Activated naive CD4-positive, alpha-beta T cell treated with anti-CD3 and anti-CD28 coated beads, Interleukin-2, amount 50 U/mL, for 72 hours (primary cell): ENCODE measurements around the gene EEIG1. TPM values are rescaled to one million over a fixed set of nuclear protein-coding genes. Genes with fewer than 3 reads are reported as not detected.
"Not testable (repeated sequence)": the region's sequence is repeated elsewhere in the genome, so short reads cannot be mapped to it uniquely, and the experiment has no call there.

Experiments used
- ATAC-seq, 2 donors: fragments of 150-1000 bp; cut with Tn5 transposase; 2 replicates each; pipeline ENCODE4 v1.10.0; 2021; ENCODE audit warnings: mild to moderate bottlenecking in 2 of 2, moderate library complexity in 2 of 2
- DNase-seq, 2 donors: peaks; one replicate each; pipeline ENCODE4 v3.0.0; 2021 to 2022; ENCODE audit warnings: low spot score in 2 of 2
- H3K27ac Mint-ChIP-seq, 2 donors: one replicate each; pipeline ENCODE4 v1.8.0; 2022; ENCODE audit warnings: mild to moderate bottlenecking in 2 of 2, mixed read lengths in 2 of 2
- H3K36me3 Mint-ChIP-seq, 2 donors: one replicate each; pipeline ENCODE4 v1.8.0; 2022; ENCODE audit warnings: mixed read lengths in 2 of 2
- H3K9me3 Mint-ChIP-seq, 2 donors: one replicate each; pipeline ENCODE4 v1.8.0; 2022; ENCODE audit warnings: mixed read lengths in 2 of 2
- total RNA-seq, 2 donors: library from RNA; stranded (reverse); gene quantifications; one replicate each; pipeline ENCODE4 v1.2.3, GENCODE V29; 2022

EEIG1 gene
- total RNA-seq: 10 to 100 TPM; 63.1 to 96.5 TPM

DNA sequence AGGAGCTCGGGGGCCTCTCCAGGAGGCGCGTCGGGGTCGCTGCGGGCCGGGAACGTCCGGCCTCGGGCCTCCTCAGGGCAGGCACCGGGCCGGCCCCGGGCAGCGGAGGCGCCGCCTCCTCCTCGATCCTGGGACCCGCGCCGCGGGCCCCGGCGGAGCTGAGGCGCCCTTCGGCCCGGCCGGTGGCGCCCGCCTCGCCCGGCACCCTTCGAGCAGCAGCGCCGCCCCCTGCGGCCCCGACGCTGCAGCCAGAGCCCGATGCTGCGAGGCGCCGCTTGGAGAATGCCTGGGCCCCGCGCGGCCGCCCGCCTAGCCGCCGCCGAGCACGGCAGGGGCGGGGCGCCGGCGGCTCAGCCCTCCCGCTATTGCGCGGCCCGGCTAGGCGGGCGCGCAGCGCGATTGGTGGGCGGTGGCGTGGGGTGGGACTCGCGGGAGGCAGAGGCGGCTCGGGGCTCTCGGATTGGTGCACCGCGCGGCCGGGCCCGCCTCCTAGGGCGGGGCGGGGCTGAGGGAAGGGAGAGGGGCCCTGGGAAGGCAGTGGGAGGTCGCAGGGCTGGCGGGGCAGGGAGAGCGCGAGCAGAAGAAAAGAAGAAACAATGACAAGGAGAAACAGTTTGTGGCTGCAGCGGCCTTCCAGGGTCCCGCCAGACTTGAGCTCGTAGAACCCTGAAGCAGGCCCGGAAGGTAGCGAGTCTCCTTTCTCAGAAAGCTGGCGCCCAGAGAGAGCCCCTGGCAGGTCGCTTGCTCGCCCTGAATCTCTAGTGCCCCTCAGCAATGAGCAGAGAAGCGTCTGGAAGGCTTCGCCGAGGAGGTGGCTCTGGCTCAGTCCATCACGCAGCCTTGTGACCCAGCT is at the start of gene EEIG1:
TSS of gene EEIG1 (minus strand) at position 284 of the 853 bp plus-strand sequence. CDS start 852 bp downstream, outside the sequence.
- Mint-ChIP-seq H3K27ac (peak within 1 kb of the TSS; percentile 93 to 94), H3K9me3 (no peaks in the 10 kb centered on the region), H3K36me3 (peaks cover 26 to 30% of the 10 kb centered on the region in 2 donors)
- peak; percentile 84 to 90 for ATAC-seq
- DNase-seq: peak; percentile 96 to 99

DNA sequence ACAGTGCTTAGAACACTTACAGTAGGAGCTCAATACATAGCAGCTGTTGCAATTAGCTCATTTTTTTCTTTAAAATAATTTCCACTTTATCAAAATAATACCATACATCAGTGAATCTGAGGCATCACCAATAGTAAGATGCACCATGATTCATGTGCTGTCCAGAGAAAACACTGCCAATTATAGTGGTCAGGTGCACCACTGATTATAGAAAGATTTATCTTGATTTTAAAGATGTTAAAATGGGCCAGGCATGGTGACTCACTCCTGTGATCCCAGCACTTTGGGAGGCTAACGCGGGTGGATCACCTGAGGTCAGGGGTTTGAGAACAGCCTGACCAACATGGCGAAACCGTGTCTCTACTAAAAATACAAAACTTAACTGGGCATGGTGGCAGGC is 46.9 kb upstream of the EEIG1 start:
- Mint-ChIP-seq H3K9me3 (no peaks in the 10 kb centered on the region), H3K27ac (peak overlapping the region; percentile 98), H3K36me3 (no peaks in the 10 kb centered on the region)
- no peak for ATAC-seq
- no peak for DNase-seq

DNA sequence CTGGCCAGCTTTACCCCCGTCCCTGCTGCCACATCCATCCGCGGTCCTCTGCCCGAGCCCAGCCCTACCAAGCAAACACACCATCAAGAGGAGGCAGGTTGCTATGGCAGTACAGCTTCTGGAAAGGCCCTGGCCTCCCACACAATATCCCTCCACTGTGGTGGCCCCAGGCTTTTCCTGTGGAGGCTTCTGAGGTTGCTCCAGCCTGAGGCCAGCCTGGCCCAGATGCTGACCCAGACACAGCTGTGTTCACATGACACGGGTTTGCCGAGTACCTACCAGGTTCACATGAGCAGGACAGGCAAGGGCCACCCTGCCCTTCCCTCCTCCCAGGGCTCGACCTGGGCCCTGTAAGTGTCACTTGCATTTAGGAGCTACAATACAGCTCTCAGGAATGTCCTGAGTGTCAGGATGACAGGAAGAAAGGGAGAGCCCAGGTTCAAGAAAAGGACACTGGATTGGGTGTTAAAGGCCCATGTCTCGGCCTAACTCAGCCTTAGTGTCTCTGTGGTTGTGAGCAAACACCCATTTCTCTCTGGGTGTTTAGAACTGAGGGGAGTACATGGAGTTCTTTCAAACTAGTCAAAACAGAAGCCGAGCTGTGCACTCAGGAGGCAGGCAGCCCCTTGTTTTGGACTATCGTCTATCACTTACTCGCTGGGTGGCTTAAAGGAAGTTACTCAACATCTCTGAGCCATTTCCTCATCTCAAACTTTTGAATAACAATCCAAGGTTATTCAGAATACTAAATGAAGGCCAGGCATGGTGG is 46.2 kb upstream of the EEIG1 start:
- DNase-seq (peak; percentile 60 to 72), ATAC-seq (peak; percentile 68 to 72)
- H3K36me3 Mint-ChIP-seq: no peaks in the 10 kb centered on the region
- no peaks in the 10 kb centered on the region for H3K9me3 Mint-ChIP-seq
- peak overlapping the region; percentile 98 for H3K27ac Mint-ChIP-seq

DNA sequence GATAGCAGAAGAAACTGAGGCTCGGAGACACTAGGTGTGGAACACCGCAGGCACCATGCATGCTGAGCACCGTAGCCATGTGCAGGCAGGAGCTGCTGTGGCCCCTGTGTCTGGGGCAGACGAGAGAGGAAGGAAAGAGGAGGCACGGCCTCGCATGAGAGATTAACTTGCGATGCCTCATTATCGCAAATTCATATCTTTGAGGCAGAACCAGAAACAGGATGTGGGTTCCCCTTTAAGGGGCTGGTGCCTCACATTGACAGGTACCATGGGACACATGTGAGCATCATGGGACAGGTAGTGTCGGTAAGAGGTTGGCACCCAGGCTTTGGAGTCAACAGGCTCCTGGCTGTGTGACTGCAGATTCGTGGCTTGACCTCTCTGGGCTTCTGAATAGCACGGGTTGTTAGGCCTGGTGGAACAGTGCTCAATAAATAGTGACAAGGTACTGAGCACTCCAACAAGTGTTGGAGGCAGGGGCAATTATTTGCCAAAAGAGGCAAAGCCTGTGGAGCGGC is 45.5 kb upstream of the EEIG1 start:
- peak overlapping the region; percentile 98 for H3K27ac Mint-ChIP-seq
- DNase-seq (peak; percentile 65 to 77), ATAC-seq (peak; percentile 65)
- no peaks in the 10 kb centered on the region for H3K36me3 Mint-ChIP-seq
- no peaks in the 10 kb centered on the region for H3K9me3 Mint-ChIP-seq

DNA sequence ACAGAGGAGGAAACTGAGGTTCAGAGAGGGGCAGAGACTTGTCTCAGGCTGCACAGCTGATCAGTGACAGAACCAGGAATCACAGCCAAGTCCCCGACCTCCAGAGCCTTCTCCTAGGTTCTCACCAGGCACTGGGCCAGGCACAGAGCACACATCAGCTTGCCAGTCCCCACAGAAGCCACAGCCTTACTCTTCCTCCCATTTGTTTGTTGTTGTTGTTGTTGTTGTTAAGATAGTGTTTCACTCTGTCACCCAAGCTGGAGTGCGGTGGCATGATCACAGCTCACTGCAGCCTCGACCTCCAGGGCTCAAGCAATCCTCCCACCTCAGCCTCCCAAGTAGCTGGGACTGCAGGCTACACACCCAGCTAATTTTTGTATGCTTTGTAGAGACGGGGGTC is 44.9 kb upstream of the EEIG1 start:
- ATAC-seq (no peak), DNase-seq (no peak)
- Mint-ChIP-seq H3K27ac (peak overlapping the region; percentile 98), H3K36me3 (no peaks in the 10 kb centered on the region), H3K9me3 (no peaks in the 10 kb centered on the region)

DNA sequence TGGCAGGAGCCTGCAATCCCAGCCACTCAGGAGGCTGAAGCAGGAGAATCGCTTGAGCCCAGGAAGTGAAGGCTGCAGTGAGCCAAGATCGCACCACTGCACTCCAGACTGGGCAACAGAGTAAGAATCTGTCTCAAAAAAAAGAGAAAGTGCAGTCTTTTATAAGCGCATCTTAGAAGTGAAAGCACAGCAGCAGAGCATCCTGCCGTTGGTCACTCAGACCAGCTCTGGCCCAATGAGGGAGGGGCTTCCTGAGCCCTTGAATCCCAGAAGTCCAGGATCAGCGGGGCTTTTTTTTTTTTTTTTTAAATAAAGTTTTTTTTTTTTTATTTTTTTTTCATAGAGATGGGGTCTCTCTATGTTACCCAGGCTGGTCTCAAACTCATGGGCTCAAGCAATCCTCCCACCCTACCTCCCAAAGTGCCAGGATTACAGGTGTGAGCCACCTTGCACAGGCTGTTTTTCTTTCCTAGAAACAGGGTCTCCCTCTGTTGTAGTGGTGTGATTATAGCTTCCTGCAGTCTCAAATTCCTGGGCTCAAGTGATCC is 44.0 kb upstream of the EEIG1 start:
- ATAC-seq: no peak
- Mint-ChIP-seq H3K36me3 (no peaks in the 10 kb centered on the region), H3K9me3 (no peaks in the 10 kb centered on the region), H3K27ac (peak overlapping the region; percentile 98)
- DNase-seq: no peak

DNA sequence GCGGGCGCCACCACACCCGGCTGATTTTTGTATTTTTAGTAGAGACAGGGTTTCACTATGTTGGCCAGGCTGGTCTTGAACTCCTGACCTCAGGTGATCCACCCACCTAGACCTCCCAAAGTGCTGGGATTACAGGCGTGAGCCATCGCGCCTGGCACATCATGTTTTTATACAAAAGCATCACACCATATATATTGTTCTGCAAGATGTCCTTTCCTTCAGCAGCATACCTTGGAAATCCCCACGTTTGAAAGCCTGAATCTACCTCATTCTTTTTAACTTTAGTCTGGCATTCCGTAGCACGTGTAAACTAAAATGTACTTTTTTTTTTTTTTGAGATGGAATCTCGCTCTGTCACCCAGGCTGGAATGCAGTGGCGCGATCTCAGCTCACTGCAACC is 42.9 kb upstream of the EEIG1 start:
- not testable (repeated sequence) for ATAC-seq
- peak overlapping the region; percentile 50 to 58 for H3K27ac Mint-ChIP-seq

DNA sequence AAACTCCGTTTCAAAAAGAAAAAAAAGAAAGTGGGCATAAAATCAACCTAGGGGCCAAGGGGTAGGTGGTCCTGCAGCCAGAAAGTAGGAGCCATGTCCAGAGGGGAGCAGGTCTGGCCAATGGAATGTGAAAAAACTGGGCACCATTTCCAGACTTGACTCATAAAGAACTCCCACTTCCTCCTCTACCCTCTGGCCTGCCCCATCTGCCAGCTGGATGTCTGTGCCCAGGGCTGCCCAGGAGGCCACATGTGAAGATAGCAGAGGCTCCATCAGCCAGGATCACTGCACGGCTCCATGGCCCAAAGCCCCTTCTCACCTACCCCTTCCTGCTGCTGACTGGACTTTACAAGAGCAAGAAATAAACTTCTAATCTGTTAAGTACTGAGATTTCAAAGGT is 42.1 kb upstream of the EEIG1 start:
- DNase-seq (no peak), ATAC-seq (no peak)
- Mint-ChIP-seq H3K36me3 (no peaks in the 10 kb centered on the region), H3K9me3 (no peaks in the 10 kb centered on the region), H3K27ac (peak overlapping the region in 1 of 2 donors; percentile 50)

More for the DNA sequence above, 42.9 kb upstream of the EEIG1 start:
- H3K36me3 Mint-ChIP-seq, DNase-seq, H3K9me3 Mint-ChIP-seq: not testable (repeated sequence)

DNA sequence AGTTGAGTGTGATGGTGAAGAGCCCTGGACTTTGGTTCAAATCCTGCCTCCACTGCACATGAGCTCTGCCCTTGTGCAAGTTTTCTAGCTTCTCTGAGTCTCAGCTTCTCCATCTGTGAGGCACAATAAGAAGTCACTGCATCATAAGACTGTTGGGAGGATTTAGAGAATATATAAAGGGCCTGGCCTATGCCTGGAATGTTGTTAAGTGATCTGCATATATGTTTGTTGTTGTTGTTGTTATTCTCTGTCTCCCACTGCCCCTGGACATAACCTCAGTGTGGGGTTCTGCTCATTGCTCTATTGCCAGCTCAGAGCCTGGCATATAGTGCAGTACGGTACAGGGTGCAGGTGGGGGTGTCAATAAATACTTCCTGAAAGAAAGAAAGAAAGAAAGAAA is 40.3 kb upstream of the EEIG1 start:
- Mint-ChIP-seq H3K27ac (peak overlapping the region in 1 of 2 donors; percentile 93), H3K36me3 (no peaks in the 10 kb centered on the region), H3K9me3 (no peaks in the 10 kb centered on the region)
- ATAC-seq (no peak), DNase-seq (no peak)

DNA sequence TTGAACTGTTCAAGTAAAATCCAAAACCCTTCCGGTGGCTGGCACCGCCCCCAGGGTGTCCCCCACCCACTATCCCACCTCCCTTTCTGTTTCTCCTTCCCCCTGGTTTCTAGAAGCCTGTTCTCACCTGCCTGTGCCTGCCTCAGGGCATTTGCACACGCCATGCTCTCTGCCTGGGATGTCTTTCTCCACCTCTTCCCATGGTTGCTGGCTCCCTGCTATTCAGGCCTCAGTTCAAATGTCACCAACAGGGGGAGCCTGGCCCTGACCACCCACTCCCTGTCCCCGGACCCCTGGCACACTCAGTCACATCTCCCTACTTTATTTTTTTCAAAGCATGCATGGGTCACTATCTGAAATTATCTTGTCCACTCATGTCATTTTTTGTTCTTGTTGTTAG is 39.9 kb upstream of the EEIG1 start:
- Mint-ChIP-seq H3K9me3 (no peaks in the 10 kb centered on the region), H3K27ac (no peak overlapping the region), H3K36me3 (no peaks in the 10 kb centered on the region)
- DNase-seq: no peak
- ATAC-seq: no peak

DNA sequence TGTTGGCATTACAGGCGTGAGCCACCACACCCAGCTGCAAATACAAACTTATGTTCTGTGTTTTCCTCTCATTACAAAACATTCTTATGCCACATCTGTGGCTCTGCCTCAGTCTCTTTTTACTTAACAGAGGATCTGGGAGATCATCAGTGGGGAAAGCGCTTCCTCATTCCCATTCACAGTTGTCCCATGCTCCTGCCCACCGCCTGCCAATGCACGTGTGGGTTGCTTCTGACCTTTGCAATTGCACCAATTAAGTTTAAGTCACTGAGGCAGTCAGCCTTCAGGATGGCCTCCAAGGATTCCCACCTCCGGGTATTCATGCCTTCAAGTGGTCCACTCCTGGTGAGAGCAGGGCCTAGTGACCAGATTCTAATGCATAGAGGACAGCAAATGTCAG is 34.9 kb upstream of the EEIG1 start:
- Mint-ChIP-seq H3K9me3 (no peaks in the 10 kb centered on the region), H3K36me3 (no peaks in the 10 kb centered on the region), H3K27ac (no peak overlapping the region)
- DNase-seq (no peak), ATAC-seq (no peak)

DNA sequence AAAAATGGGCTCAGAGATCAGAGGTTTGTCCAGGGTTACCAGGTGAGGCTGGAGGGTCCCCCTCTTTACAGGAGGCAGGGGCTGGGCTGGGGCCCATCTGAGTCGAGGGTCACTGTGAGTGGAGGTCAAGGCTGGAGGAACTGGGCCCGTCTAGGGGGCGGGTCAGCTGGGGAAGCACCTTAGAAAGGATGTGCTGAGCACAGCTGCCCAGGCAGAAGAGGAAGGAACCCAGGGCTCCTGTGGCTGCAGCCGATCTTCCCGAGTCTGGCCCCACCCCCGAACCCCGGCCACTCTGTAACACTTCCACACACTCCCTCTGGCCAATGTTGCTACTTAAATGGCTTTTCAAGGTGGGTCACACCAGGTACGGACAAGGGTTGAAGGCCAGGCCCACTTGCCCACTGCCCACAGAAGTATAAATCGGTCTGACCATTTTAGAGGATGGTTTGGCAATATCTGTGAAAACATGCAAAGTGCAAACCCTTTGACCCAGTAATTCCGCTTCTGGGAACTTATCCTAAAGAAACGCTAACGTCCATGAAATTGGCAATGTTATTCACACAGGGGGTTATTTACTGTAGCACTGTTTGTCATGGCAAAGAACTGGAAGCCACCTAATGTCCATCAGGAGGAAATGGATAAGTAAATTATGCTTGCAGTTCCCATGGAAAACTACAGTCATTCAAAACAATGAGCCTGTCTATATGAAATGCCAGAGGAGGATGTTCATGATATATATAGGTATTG is 30.5 kb upstream of the EEIG1 start:
- Mint-ChIP-seq H3K27ac (no peak overlapping the region), H3K36me3 (peaks cover 15 to 16% of the 10 kb centered on the region in 2 donors), H3K9me3 (peaks cover 4 to 5% of the 10 kb centered on the region in 2 donors)
- DNase-seq: no peak
- ATAC-seq: no peak

DNA sequence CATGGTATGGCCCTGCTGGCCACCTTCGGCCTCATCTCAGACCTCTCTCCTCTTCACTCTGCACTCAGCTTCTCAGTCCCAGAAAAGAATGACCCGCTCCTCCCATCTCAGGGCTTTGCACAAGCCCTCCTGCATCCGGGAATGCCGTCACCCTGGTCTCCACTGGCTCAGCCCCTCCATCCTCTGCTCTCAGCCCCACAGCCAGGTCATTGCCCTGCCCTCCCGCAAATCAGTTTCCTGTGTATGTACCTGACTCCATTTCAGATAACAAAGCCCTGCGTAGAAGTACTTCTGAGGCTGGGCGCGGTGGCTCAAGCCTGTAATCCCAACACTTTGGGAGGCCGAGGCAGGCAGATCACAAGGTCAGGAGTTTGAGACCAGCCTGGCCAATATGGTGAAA is 28.9 kb upstream of the EEIG1 start:
- DNase-seq (no peak), ATAC-seq (no peak)
- H3K9me3 Mint-ChIP-seq: peaks cover 4 to 5% of the 10 kb centered on the region in 2 donors
- H3K36me3 Mint-ChIP-seq: peaks cover 15 to 16% of the 10 kb centered on the region in 2 donors
- H3K27ac Mint-ChIP-seq: no peak overlapping the region

DNA sequence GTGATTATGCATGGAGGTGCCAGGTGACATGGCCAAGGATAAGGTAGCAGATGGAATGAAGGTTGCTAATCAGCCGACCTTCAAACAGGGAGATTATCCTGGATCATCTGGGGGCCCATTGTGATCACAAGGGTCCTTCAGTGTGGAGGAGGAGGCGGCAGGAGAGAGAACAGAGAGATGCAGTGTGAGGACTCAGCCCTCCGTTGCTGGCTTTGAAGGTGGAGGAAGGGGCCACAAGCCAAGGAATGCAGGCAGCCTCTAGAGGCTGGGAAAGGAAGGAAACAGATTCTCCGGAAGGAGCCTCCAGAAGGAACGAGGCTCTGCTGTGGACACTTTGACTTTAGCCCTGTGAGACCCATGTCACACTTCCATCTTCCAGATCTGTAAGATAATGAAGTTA is 27.4 kb upstream of the EEIG1 start:
- peak overlapping the region; percentile 87 to 98 for H3K27ac Mint-ChIP-seq
- peaks cover 15 to 16% of the 10 kb centered on the region in 2 donors for H3K36me3 Mint-ChIP-seq
- DNase-seq: no peak
- peak in 1 of 2 donors; percentile 10 for ATAC-seq
- H3K9me3 Mint-ChIP-seq: peaks cover 4 to 5% of the 10 kb centered on the region in 2 donors

DNA sequence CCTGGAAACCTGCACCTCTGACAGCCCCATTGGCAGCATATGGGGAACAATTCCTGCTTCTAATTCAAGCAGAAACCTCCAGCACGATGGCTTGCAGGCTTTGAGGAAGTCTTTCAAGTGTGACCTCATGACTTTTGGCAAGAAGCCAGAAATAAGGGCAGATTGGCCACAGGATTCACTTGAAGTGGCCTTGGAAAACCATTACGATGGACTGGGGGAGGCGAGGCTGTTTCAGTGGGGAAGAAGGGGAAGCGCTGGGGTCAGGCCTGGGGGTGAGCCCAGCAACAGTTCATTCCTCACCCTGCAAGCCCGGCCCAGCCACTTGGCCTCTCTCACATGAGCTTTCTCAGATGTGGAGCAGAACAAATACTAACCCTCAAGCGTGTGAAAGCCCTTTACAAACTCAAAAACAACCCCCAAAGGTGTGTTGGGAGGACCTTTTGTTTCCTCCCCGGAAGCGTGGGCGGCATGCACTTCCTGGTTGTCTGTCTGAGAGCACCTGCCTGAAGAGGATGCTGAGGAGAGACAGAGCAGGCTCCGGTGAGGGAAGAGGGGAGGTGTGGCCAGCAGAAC is 26.9 kb upstream of the EEIG1 start:
- Mint-ChIP-seq H3K27ac (peak overlapping the region; percentile 87 to 98), H3K36me3 (peaks cover 15 to 16% of the 10 kb centered on the region in 2 donors)

More for the DNA sequence above, 26.9 kb upstream of the EEIG1 start:
- ATAC-seq (peak; percentile 82 to 90), DNase-seq (peak; percentile 79 to 83)
- H3K9me3 Mint-ChIP-seq: peaks cover 4 to 5% of the 10 kb centered on the region in 2 donors
